ENCODE results near the gene ZNF662. TPM values are rescaled to one million over a fixed set of nuclear protein-coding genes. Genes with fewer than 3 reads are reported as not detected.

Gene ZNF662
- total RNA-seq, 2 donors from 2014 or later = 5.9 to 7.7 TPM

DNA sequence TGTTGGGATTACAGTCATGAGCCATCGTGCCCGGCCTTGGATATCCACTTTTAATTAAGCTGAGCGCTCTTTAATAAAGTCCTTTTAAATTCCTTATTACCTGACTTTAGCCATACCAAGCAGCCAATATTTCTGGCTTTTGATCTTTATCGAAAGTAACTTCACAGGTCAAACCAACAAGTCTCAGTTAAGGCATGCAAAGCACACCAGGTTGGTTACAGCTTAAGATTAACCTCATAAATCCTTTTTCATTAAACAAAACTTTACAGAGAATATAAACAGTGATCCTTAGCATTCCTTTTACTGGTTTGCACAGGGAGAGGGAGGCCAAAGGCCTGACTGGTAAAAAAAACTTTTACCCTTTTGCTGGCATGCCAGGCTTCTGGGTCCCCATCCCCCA lies 17.7 kb downstream of the ZNF662 start:
- intact Hi-C loops (cut with DNase I, micrococcal nuclease) = no loop called here
- DNase-seq (no peak), ATAC-seq (no peak)

DNA sequence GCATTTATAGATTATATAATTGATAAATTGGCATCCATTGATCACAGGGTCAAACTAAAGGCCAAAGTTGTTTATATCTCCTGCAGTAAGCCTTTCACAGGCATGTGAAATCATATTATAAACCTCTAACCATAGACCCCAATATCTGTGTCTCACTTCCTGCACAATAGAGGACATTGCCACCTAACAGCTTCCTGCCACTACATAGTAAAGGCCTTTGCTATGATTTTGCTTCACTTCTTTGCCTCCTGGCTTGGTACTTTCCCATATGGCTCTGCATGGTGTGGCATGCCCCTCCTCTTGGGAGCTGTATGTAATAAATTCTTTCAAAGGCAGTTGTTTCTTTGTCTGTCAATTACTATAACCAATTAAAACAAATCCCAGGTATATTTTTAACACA lies 20.4 kb downstream of the ZNF662 start:
- no peak for DNase-seq
- intact Hi-C loops (cut with DNase I, micrococcal nuclease) = no loop called here
- ATAC-seq = no peak

DNA sequence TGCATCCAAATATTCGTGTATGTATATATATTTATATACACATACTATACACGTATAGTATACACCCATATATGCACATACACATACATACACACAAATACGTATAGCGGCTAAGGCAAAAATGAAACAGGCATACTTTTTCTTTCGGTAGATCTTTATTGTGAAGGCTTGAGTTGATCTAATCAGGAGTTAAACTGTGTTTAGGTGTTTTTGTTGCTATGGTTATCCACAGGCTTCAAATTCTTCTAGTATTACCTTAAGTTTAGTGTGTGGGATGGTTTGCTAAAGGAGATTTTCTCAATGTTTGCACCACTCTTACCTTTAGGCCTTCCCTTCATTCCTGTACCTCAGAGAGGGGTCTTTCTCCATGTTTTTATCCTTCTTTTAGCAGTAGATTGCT lies 28.2 kb downstream of the ZNF662 start:
- no peak for ATAC-seq
- intact Hi-C loops (cut with DNase I, micrococcal nuclease) = no loop called here
- DNase-seq = no peak

DNA sequence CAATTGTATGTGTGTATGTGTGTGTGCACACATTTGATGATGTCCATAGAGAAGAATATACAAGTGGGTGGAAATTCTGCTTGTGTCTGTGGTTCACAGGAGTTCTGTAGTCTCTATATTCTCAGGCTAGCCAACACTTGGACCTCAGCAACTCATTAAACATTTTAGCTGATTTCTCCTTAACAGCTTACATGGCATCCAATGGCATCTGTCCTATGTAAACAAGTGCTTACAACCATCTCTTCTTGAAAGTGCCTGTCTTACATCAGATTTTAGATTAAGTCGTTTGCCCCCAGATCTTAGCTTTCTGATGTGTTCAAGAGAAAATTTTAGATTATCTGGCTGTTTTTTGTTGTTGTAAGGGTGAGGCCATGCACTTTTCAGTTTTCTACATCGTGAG lies 29.0 kb downstream of the ZNF662 start:
- intact Hi-C loops (cut with DNase I, micrococcal nuclease) = no loop called here
- DNase-seq = no peak
- ATAC-seq = no peak

DNA sequence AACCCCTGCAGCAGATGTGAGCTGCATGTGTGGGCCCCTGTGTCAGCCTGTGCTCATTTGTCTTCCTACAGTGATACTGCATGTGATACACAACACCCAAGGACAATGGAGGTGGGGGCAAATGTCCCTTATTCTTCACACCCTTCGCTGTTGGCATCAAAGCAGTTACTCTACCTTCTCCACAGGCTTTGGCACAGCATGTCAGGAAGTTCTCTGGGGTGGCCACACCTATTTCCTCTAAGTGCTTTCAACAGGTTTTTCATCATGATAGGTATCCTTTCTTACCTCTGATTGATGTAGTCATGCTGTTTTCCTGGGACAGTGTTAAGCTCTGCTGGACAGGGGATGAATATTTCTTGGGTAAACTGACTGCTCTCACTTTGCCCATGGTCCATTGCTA lies 29.5 kb downstream of the ZNF662 start:
- no peak for DNase-seq
- intact Hi-C loops (cut with DNase I, micrococcal nuclease) = no loop called here
- peak; percentile 23 for ATAC-seq

DNA sequence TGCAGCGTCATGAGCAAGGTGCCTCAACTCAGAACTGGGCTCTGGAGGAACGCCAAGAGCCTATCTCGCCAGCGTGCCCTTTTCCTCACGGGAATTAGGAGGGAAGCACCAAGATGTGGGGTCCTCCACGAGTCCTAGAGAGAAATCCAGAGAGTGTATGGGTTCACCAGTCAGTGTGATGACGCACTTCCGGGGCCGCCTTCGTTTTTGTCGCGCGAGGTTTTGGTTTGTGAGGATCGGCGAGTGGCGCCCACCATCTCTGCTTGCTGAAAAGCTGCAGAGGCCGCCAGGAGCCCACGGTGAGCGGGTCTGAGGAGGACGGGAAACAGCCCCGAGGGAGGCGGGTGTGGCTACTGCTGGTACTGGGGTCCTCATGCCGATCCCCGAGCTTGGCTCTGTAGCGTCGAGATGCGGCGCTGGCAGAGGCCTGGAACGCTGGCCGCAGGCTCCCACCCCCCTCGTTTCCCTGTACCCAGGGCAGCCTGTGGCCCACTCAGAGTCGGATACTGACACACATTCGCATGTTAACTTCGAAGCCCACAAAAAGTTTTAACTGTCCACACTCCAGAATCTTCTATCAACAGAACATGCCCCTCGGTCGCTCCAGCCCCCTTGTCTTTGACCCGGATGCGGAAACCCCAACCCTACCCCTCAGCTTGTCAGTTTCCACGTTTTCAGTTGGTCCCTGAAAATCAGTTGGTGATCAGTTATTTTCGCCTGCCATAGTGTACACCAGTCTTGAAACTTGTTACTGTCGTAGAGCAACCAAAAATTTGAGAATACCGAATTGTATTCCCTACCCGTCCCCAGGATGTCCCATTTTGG lies 30.4 kb downstream of the ZNF662 start:
- intact Hi-C loops (cut with DNase I, micrococcal nuclease) = no loop called here
- peak; percentile 31 to 45 for DNase-seq
- ATAC-seq = peak; percentile 49

DNA sequence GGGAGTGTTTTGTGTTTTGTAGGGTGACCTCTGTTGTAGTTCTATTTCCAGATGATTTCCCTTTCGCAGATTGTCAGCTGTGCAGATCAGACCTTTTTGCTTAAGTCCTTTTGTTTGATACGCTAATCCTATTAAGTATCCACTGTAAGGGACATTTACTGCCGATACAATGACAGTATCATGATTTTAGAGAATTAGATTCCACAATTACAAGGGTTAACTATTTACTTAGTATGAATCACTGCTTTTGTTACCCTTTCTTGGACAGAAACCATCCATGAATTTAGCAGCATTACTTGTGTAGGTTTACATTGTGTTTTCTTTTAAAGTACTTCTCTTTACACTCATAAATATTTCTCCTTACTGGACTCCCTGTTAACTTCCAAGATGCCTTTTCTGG lies 31.4 kb downstream of the ZNF662 start:
- no peak for DNase-seq
- no peak for ATAC-seq
- intact Hi-C loops (cut with DNase I, micrococcal nuclease) = no loop called here

DNA sequence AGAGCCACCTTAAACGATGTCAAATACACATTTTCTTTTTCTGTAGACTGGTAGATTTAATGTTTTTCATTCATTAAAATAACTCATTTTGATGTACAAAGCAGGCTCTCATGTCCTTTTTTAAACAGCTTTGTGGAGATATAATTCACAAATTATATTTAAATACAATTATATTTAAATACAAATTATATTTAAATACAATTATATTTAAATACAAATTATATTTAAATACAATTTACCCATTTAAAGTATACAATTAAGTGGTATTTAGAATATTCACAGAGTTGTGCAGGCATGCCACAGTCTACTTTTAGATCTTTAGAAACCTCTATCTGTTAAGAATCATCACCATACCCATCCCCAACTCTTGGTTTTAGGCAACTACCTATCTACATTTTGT lies 36.8 kb downstream of the ZNF662 start:
- intact Hi-C loops (cut with DNase I, micrococcal nuclease) = no loop called here
- DNase-seq (no peak), ATAC-seq (no peak)

DNA sequence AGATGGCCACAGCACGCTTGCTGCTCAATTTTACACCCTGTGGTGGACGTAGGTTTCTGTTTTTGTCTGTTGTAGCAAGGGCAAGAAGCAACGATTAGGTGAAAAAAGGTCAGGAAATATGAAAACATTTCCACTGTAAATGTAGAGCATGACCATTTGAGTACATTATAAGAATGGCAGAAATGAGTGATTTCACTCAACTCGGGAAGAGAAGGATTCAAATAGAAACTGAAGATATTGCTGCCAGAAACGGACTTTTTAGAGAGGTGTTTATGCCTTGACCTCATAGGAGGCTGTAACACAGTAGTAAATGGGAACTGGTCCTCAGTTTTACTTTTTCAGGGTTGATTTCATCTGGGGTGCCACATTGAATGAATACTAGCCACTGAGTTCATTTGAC lies 40.1 kb downstream of the ZNF662 start:
- no peak for DNase-seq
- no peak for ATAC-seq
- intact Hi-C loops (cut with DNase I, micrococcal nuclease) = no loop called here

DNA sequence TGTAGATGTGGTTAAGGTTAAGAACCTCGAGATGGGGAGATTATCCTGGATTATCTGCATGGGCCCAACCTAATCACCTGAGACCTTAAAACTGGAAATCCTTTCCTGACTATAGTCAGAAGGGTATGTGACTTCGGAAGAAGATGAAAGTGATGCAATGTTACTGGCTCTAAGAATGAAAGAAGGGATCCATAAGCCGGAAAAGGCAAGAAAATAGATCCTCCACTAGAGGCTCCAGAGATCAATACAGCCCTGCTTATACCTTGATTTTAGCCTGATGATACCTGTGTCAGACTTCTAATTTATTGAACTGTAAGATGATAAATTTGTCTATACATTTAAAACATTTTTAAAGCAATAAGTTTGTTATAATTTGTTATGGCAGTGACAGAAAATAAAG lies 51.6 kb downstream of the ZNF662 start:
- ATAC-seq (no peak), DNase-seq (no peak)
- intact Hi-C loops (cut with DNase I, micrococcal nuclease) = no loop called here

DNA sequence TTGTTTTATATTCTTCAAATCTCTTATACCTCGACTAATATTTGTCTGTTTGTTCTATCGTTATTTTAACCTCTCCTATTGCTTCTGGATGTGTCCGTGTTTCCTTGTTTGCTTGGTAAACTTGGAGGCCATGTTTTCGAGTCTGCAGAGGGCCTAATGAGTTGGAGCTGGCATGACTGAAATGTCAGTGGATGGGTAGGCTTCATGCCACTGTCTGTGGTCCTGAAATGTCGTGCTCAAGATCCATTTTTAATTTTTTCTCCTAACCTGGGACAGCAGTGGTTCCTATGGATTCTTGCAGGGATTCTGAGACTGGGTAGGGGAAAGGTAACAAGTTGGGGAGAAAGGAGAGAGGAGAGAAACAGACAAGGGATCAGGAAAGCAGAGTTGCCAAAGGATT lies 54.3 kb downstream of the ZNF662 start:
- intact Hi-C loops (cut with DNase I, micrococcal nuclease) = loop anchor here in 1 of 2 donors (5.0 to 10.0 kb wide), 2 partner anchors 197 to 545 kb away; no protein-coding TSS in a partner anchor

DNA sequence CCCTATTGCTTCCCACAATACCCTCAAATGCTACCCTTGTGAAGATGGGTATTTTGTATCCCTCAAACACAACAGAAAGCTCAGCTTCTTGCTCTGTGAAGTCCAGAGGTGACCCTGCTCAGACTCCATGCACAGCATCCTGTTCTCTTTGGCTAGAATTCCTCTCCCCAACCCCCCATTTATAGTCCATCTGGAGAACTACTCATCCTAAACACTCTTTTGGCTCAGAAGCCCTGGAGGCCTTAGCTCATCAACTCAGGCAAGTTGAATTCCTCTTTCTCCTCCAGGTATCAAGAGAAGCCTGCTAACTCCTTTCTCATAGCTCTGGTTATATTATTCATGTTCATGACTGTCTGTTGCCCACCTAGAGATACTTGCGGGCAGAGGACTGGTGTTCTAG lies 54.8 kb downstream of the ZNF662 start:
- intact Hi-C loops (cut with DNase I, micrococcal nuclease) = loop anchor here in 1 of 2 donors (5.0 to 10.0 kb wide), 2 partner anchors 197 to 544 kb away; no protein-coding TSS in a partner anchor
- DNase-seq = no peak
- ATAC-seq = no peak

More for the DNA sequence above, 54.3 kb downstream of the ZNF662 start:
- no peak for DNase-seq
- no peak for ATAC-seq

DNA sequence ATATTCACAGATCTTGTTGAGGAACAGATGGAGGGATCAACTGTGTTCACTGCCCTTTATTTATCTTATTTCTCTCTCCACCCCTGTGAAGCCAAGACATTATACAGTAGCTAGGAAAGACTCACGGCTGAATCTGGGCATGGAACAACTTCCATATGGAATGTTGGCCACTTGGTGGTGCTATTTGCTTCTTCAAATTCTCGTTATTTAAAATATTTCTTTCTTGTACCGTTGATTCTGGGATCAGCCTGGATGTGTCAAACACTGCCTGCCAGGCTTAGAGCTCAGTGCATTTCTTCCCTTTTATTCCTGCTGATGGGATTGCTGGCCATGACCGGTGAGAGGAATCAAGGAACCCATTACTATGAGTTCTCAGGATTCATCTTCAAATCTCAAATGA lies 55.7 kb downstream of the ZNF662 start:
- intact Hi-C loops (cut with DNase I, micrococcal nuclease) = loop anchor here in 1 of 2 donors (5.0 to 10.0 kb wide), 2 partner anchors 196 to 543 kb away; no protein-coding TSS in a partner anchor
- ATAC-seq = peak; percentile 66
- DNase-seq = peak in 1 of 2 donors; percentile 34

DNA sequence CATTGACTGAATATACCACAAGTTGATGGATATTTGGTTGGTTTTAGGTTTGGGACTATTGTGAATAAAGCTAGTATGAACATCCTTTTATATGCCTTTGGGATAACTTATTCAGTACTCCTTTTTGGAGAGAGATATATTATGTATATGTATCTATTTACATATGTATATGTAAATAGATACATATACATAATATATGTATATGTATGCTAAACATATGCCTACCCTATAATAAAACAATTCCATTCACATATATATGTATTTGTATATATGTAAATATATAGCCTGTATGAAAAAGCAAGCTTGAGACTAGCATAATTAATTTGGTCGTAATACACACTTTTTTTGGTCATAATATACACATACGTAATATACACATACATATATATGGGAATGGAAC lies 57.3 kb downstream of the ZNF662 start:
- ATAC-seq (no peak), DNase-seq (no peak)
- intact Hi-C loops (cut with DNase I, micrococcal nuclease) = loop anchor here in 1 of 2 donors (5.0 to 10.0 kb wide), 2 partner anchors 194 to 542 kb away; no protein-coding TSS in a partner anchor

DNA sequence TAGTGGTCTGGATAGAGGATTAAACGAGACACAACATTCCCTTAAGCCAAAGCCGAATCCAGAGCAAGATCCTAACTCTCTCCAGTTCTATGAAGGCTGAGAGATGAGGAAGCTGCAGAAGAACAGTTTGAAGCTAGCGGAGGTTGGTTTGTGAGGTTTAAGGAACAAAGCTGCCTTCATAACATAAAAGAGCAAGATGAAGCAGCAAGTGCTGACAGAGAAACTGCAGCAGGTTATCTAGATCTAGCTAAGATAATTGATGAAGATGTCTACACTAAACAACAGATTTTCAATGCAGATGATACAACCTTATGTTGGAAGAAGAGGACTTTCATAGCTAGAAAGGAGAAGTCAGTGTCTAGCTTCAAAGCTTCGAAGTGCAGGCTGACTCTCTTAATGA lies 58.3 kb downstream of the ZNF662 start:
- no peak for DNase-seq
- ATAC-seq = no peak
- intact Hi-C loops (cut with DNase I, micrococcal nuclease) = loop anchor here in 1 of 2 donors (5.0 to 10.0 kb wide), 2 partner anchors 193 to 541 kb away; no protein-coding TSS in a partner anchor

Other genes starting within 250 kb of the ZNF662 start
- gene KLHL40, start 220.6 kb upstream of the ZNF662 start, total RNA-seq = not detected
- gene HHATL, start 203.3 kb upstream of the ZNF662 start, total RNA-seq = under 1 TPM in 1 of 2 donors, not detected in 1; 0.28 TPM
- 1 to 10 TPM; 2.0 to 2.3 TPM for gene CCDC13, start 132.9 kb upstream of the ZNF662 start, total RNA-seq
- 100 to 1,000 TPM; 376 to 377 TPM for gene HIGD1A, start 101.7 kb upstream of the ZNF662 start, total RNA-seq
- gene ACKR2, start 96.7 kb upstream of the ZNF662 start, total RNA-seq = 1 to 10 TPM; 4.9 to 6.3 TPM
- not detected for gene CYP8B1, start 30.3 kb upstream of the ZNF662 start, total RNA-seq
- gene GASK1A, start 73.2 kb downstream of the ZNF662 start, total RNA-seq = 1 to 10 TPM; 1.1 to 2.5 TPM
- gene POMGNT2, start 199.9 kb downstream of the ZNF662 start, total RNA-seq = 1 to 10 TPM; 3.7 to 5.1 TPM

Measured in left colon (tissue), 2 donors.